Islet precursor cell (in vitro differentiated cells): ENCODE measurements around the gene AP3B1.
A peak's percentile ranks its signal among the peaks of the same experiment; 100 is the strongest.

Source experiments
- DNase-seq: peaks from one replicate; pipeline ENCODE4 v3.0.0-alpha.2; 2018

The AP3B1 gene

GRCh38 chr5:77996943-77997342, 297.6 kb downstream of the AP3B1 start:
- no peak for DNase-seq

DNA sequence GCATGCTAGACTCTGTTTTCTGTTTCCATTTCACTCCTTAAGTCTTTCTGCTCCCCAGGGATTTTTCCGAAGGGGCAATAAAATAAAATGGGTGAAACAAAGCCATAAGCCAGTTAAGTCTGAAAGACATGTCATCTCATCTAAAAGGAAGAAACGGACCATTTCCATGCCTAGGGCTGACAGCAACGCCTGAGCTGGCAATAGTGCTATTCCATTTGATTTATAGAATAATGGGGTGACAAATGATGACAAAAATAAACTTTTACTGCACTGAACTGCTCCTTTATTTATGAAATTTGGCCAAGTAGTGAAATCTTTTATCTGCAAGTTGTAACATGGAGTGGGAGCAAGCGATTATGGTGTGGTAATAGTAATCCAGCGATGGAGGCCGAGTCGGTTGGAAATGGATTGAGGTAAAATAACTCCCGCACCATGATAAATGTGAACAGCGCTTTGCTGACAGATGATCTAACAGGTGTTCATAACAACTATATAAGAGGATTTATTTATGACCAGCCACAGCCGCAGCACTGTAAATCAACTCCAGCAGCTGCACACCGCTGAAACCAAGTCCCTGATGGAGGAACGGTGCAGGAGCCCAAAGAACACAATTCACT, 298.6 kb downstream of the AP3B1 start:
- no peak for DNase-seq

DNA sequence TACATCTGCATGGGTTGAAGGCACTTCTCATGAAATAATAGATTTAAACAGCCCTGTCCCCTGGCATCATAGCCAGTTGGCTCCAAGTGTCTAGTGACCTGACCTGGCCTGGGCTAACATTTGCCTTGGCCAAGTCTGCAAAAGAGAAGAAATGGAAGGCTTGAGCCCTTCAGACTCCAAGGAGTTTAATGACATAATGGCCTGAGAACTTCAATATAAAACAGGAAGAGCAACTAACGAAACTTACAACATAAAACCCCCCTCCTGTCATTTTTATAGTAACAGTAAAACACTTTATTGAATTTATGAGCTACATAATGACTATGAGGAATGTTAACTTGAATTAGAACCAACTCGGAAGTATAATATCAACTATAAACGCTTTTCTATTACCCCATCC, 299.6 kb downstream of the AP3B1 start:
- DNase-seq, result no peak

DNA sequence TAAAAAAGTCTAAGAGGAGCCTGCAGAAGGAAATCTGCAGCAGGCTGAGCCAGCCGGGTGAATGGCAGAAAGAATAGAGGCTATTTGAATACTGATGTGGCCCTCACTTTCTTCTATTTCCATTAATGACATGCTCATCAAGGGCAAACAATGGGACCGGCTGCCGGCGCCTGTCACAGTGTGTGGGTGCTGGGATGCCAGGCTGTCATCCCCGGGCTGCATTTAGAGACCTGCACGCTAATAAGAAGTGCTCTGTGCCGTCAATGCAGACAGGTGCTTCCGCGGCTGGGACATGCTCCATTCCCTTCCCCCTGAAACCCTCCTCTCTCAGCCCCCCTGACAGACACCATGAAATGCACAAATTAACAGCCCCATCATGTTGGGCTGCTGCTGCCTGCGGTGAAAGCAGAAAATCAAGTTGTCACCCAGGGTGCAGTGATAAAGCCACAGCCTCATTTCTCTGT, 300.6 kb downstream of the AP3B1 start:
- no peak for DNase-seq

DNA sequence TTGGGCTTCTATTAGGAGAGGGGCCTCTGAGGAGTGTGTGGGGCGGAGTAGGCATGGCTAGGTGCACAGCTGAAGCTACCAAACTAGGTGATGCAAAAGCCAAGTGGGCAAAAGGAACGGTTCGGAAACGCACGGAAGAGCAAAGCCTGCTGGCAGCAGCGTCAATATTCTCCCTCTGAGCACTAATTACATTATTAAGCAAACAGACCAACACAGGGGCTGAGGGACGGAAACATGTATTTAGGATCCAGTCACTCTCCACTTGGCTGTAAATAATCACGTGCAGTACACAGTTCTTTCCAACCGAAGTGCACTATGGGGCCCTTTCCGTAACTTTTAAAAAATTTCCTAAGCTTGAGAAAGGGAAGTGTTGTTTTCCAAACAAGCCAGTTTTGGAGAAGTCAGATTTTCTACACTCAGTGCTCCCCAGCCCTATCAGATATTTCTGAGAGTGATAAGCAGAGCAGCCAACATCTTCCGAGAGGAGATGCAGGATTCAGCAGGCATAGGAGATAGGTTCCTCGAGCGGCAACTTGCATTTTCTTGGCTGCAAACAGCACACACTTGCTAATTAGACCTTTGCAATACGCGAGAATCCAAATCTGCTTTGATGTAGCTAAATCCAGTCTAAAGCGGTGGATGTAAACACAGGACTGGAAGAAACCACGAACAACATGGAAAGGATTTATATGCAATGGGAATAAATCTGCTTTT, 301.2 kb downstream of the AP3B1 start:
- no peak for DNase-seq

GRCh38 chr5:77991084-77991483, 303.4 kb downstream of the AP3B1 start:
- DNase-seq, result no peak

- DNase-seq, result peak; percentile 90
These were observed 304.5 kb downstream of the AP3B1 start for GRCh38 chr5:77990020-77990419.

DNA sequence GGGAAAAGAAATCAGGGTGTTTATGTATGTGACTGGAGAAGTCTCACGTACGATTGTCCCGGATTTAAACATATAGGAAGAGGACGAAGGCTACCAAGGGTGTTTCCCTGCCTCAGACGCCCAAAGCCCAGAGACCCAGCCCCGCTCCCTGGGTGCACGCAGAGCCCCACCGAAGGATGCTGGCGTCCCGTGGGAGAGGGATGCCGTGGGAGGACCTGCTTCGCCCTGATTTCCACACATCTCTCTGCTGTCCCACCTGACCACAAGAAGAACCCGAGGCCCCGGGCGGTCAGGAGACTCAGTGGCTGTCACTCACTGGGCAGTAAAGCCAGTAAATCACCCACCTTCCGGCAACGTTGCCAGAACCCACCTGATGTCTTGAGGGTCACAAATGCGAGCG, 306.5 kb downstream of the AP3B1 start:
- DNase-seq, result no peak

DNA sequence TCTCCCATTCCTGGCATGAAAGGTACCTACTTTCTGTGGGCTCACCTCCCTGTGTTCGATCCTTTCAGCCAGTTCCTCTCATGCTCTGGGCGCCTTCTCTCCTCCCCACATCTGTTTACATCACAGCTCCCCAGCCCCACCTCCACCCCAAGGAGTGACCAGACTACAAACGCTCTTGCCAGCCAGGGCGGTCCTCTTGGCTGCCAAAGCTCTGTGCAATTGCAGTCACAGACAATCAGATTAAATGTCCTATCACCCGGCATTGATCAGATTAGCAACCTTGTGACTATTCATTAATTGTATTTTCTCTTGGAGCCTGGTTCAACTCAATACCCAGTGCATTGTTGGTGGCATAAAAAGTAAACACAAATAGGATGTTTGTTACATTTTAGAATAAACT, 307.2 kb downstream of the AP3B1 start:
- DNase-seq, result no peak

GRCh38 chr5:77986261-77986660, 308.2 kb downstream of the AP3B1 start:
- no peak for DNase-seq

DNA sequence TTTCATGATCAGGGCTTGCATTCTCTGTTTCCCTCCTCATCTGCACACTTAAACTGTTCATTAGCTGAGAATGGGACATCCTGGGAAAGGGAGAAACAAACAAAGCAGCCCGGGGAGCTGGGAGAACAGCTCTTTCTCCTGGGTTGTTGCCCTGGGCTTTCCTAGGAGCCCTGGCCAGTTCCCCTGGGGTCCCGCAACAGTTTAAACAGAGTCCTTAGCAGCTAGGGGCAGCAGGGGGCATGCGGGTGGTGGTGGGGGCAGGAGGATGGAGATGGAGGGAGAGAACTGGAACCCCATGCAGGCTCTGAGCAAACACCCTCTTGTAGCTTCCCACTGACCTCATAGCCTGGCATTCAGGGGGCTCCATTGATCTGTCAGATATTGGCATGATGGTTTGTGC, 309.3 kb downstream of the AP3B1 start:
- DNase-seq, result no peak

GRCh38 chr5:77984587-77984986, 309.9 kb downstream of the AP3B1 start:
- DNase-seq, result peak; percentile 78

- no peak for DNase-seq
These were observed 310.9 kb downstream of the AP3B1 start for GRCh38 chr5:77983482-77984199.

DNA sequence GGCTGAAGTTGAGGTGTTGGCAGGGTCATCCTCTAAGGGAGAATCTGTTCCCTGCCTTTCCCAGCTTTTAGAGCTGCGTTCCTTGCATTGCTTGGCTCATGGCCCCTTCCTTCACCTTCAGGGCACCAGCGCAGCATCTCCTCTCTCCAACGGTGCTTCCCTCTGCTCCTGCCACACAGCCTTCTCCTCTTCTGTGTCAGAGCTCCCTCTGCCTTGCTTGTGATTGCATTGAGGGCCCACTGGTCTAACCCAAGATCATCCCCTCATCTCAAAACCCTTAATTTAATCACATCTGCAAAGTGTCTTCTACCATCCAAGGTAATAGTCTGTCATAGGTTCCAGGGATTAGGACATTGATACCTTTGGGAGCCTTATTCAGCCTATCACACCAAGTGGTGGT, 312.7 kb downstream of the AP3B1 start:
- no peak for DNase-seq

GRCh38 chr5:77974576-77974975, 319.9 kb downstream of the AP3B1 start:
- no peak for DNase-seq

GRCh38 chr5:77973253-77973609, 321.3 kb downstream of the AP3B1 start:
- peak; percentile 77 for DNase-seq

DNA sequence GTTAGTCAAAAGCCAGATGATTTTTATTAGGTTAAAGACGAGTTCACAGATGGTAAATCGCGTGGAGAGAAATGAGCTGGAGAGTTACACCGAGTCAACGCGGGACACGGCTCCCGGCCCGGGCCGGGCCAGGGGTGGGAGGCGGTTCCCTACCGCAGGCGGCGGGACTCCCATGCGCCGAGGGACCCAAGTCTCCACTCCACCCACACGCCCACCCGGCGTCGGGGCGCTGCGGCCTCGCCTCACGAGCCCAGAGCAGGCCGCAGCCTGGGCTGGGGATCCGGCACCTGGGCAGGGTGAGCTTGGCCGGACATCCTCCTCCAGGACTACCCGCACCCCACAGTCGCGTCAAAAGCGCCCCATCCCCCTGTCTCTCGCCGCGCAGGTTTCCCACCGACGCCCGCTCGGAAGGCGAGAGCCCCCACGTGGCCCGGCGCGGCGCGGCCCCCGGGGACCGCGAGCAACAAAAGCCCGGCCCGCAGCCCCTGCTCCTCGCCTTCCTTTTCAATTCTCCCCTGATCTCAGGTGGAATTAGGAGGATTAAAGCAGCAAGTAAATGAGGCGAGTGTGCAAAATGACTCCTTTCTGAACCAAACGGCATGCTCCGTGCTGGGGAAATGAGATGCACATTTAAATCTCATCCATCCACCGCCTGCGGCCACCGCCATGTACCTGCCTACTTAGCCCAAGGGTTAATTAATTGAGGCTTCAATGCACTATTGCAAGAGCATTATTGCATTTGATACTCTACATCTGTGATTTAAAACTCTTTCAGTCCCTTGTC, 321.8 kb downstream of the AP3B1 start:
- DNase-seq, result no peak

- no peak for DNase-seq
These were observed 322.6 kb downstream of the AP3B1 start for GRCh38 chr5:77971776-77972468.

DNA sequence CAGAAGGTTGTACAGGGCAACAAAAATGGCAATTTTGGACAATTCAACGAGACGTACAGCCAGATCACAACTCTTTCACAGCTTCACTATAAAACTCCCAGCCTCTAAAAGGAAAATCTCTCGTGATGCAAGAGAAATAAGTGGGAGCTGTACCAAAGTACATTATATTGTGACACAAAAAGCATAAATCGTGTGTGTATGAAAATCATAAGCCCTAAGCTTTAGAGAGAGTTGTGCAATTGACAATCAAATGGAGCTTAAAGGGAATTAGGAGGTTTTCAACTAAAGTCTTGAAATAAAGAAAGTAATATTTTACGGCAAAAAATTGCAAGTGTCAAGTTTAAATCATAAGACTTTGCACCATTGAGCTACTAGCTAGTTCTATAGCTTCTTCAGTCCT, 323.6 kb downstream of the AP3B1 start:
- no peak for DNase-seq

DNA sequence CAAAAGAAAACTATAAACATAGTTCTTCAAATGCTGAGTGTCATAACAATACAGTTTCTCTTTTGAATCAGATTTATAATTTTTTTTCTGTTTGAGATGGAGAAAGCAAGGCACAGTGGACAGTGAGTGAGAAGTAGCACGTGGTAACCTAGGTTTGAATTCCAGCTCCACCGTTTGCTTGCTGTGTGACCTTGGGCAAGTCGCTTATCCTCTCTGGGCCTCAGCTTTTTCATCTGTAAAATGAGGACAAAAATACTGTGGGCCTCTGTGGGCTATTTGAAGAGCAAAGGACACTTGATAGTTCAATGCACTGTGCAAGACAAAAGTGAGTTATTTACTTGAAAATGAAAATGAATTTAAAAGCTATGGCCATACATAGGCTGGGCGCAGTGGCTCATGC, 330.7 kb downstream of the AP3B1 start:
- DNase-seq, result no peak

- DNase-seq, result no peak
These were observed 333.6 kb downstream of the AP3B1 start for GRCh38 chr5:77960863-77961396.

DNA sequence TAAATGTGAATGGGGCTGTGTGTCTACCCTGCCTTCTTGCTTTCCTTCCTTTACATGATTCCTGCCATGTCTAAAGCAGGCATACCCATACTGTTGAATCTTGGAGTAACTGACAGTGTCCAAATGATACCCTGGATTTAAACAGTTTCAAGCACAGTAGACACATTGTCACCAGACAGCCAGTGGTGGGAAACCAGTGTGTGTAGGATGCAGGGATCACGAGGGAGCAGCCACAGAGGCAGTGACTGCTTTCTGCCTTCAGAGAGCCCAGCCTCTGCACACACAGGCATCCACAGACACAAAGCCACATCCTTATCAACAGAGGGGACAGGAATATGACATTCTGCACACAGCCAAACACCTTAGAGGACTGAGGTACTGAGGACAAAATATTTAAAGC, 334.2 kb downstream of the AP3B1 start:
- no peak for DNase-seq
